ENCODE data around the gene CAT. TPM values are rescaled to one million over a fixed set of nuclear protein-coding genes. Genes with fewer than 3 reads are reported as not detected.

The CAT gene
- total RNA-seq, 1 donor = 62.6 TPM

GRCh38 chr11:34411111-34411510 lies 27.6 kb upstream of the CAT start:
- Histone ChIP-seq H3K9me3 (ENCODE audit: low read depth, low read length) (peaks cover 2% of the 10 kb centered on the region), H3K4me2 (ENCODE audit: insufficient read depth, low read length) (no peak overlapping the region), H4K20me1 (ENCODE audit: insufficient read depth, low read length) (no peaks in the 10 kb centered on the region), H3K4me3 (ENCODE audit: insufficient read depth, low read length) (no peak overlapping the region), H3K27me3 (ENCODE audit: insufficient read depth, low read length) (peaks cover 16% of the 10 kb centered on the region), H2AFZ (ENCODE audit: low read length) (no peak overlapping the region), H3K79me2 (ENCODE audit: insufficient read depth, low read length) (no peaks in the 10 kb centered on the region), H3K4me1 (ENCODE audit: insufficient read depth, low read length) (no peaks in the 10 kb centered on the region), H3K27ac (ENCODE audit: low read depth, low read length) (no peak overlapping the region), H3K36me3 (ENCODE audit: insufficient read depth, low read length) (no peaks in the 10 kb centered on the region)
- no peak for DNase-seq (ENCODE audit: insufficient read length, low spot score, missing footprints)
- TF ChIP-seq CTCF (IDR thresholded peaks at IDR 0.05; ENCODE audit: extremely low read depth, low read depth, low read length) = no peak

- H3K79me2 ChIP-seq (ENCODE audit: insufficient read depth, low read length) = no peaks in the 10 kb centered on the region
- TF ChIP-seq CTCF (IDR thresholded peaks at IDR 0.05; ENCODE audit: extremely low read depth, low read depth, low read length) = no peak
These were observed 26.9 kb upstream of the CAT start for GRCh38 chr11:34411791-34412190.

GRCh38 chr11:34413263-34413662 lies 25.5 kb upstream of the CAT start:
- H3K36me3 ChIP-seq (ENCODE audit: insufficient read depth, low read length) = no peaks in the 10 kb centered on the region

More at GRCh38 chr11:34411791-34412190, 26.9 kb upstream of the CAT start:
- Histone ChIP-seq H3K36me3 (ENCODE audit: insufficient read depth, low read length) (no peaks in the 10 kb centered on the region), H4K20me1 (ENCODE audit: insufficient read depth, low read length) (no peaks in the 10 kb centered on the region), H3K4me2 (ENCODE audit: insufficient read depth, low read length) (no peak overlapping the region), H3K9me3 (ENCODE audit: low read depth, low read length) (peaks cover 2% of the 10 kb centered on the region), H3K4me1 (ENCODE audit: insufficient read depth, low read length) (no peaks in the 10 kb centered on the region), H3K4me3 (ENCODE audit: insufficient read depth, low read length) (no peak overlapping the region), H2AFZ (ENCODE audit: low read length) (no peak overlapping the region), H3K27ac (ENCODE audit: low read depth, low read length) (no peak overlapping the region), H3K27me3 (ENCODE audit: insufficient read depth, low read length) (peaks cover 10% of the 10 kb centered on the region)
- no peak for DNase-seq (ENCODE audit: insufficient read length, low spot score, missing footprints)

GRCh38 chr11:34415538-34415937 lies 23.2 kb upstream of the CAT start:
- no peak overlapping the region for H3K4me2 ChIP-seq (ENCODE audit: insufficient read depth, low read length)
- no peak overlapping the region for H2AFZ ChIP-seq (ENCODE audit: low read length)
- H3K36me3 ChIP-seq (ENCODE audit: insufficient read depth, low read length) = no peaks in the 10 kb centered on the region
- H3K27me3 ChIP-seq (ENCODE audit: insufficient read depth, low read length) = peaks cover 10% of the 10 kb centered on the region
- no peaks in the 10 kb centered on the region for H3K4me1 ChIP-seq (ENCODE audit: insufficient read depth, low read length)
- DNase-seq (ENCODE audit: insufficient read length, low spot score, missing footprints) = no peak
- TF ChIP-seq CTCF (IDR thresholded peaks at IDR 0.05; ENCODE audit: extremely low read depth, low read depth, low read length) = no peak
- no peaks in the 10 kb centered on the region for H3K79me2 ChIP-seq (ENCODE audit: insufficient read depth, low read length)
- H3K27ac ChIP-seq (ENCODE audit: low read depth, low read length) = no peak overlapping the region
- H3K4me3 ChIP-seq (ENCODE audit: insufficient read depth, low read length) = no peak overlapping the region
- H3K9me3 ChIP-seq (ENCODE audit: low read depth, low read length) = peaks cover 2% of the 10 kb centered on the region
- no peaks in the 10 kb centered on the region for H4K20me1 ChIP-seq (ENCODE audit: insufficient read depth, low read length)

More at GRCh38 chr11:34413263-34413662, 25.5 kb upstream of the CAT start:
- Histone ChIP-seq H2AFZ (ENCODE audit: low read length) (no peak overlapping the region), H4K20me1 (ENCODE audit: insufficient read depth, low read length) (no peaks in the 10 kb centered on the region), H3K4me2 (ENCODE audit: insufficient read depth, low read length) (no peak overlapping the region), H3K9me3 (ENCODE audit: low read depth, low read length) (peaks cover 2% of the 10 kb centered on the region), H3K27ac (ENCODE audit: low read depth, low read length) (no peak overlapping the region), H3K27me3 (ENCODE audit: insufficient read depth, low read length) (peaks cover 9% of the 10 kb centered on the region), H3K4me1 (ENCODE audit: insufficient read depth, low read length) (no peaks in the 10 kb centered on the region), H3K4me3 (ENCODE audit: insufficient read depth, low read length) (no peak overlapping the region), H3K79me2 (ENCODE audit: insufficient read depth, low read length) (no peaks in the 10 kb centered on the region)
- no peak for TF ChIP-seq CTCF (IDR thresholded peaks at IDR 0.05; ENCODE audit: extremely low read depth, low read depth, low read length)
- no peak for DNase-seq (ENCODE audit: insufficient read length, low spot score, missing footprints)

Measured in osteoblast (primary cell).